Stimulated activated naive CD8-positive, alpha-beta T cell treated with anti-CD3 and anti-CD28 coated beads, Interleukin-15, amount 100 ng/mL, for 72 hours (primary cell): ENCODE measurements around the gene EPB41L2.
"Not testable (repeated sequence)": the region's sequence is repeated elsewhere in the genome, so short reads cannot be mapped to it uniquely, and the experiment has no call there.

Source experiments
- ATAC-seq: fragments of 150-1000 bp; cut with Tn5 transposase; 2 replicates; pipeline ENCODE4 v1.10.0; 2021; ENCODE audit warnings: mild to moderate bottlenecking, moderate library complexity
- DNase-seq, 2 donors: peaks; one replicate each; pipeline ENCODE4 v3.0.0; 2021 to 2022
- H3K27ac Mint-ChIP-seq, 2 donors: one replicate each; pipeline ENCODE4 v1.8.0; 2022; ENCODE audit warnings: mild to moderate bottlenecking in 2 of 2, mixed read lengths in 2 of 2, moderate library complexity in 2 of 2
- H3K27me3 Mint-ChIP-seq: one replicate; pipeline ENCODE4 v1.8.0; 2022; ENCODE audit warnings: mixed read lengths
- H3K4me1 Mint-ChIP-seq: one replicate; pipeline ENCODE4 v1.8.0; 2022; ENCODE audit warnings: mild to moderate bottlenecking, mixed read lengths
- H3K4me3 Mint-ChIP-seq, 2 donors: one replicate each; pipeline ENCODE4 v1.8.0; 2022; ENCODE audit warnings: mild to moderate bottlenecking in 2 of 2, mixed read lengths in 2 of 2, moderate library complexity in 1 of 2
- H3K9me3 Mint-ChIP-seq, 2 donors: one replicate each; pipeline ENCODE4 v1.8.0; 2022; ENCODE audit warnings: mixed read lengths in 2 of 2

EPB41L2 gene

DNA sequence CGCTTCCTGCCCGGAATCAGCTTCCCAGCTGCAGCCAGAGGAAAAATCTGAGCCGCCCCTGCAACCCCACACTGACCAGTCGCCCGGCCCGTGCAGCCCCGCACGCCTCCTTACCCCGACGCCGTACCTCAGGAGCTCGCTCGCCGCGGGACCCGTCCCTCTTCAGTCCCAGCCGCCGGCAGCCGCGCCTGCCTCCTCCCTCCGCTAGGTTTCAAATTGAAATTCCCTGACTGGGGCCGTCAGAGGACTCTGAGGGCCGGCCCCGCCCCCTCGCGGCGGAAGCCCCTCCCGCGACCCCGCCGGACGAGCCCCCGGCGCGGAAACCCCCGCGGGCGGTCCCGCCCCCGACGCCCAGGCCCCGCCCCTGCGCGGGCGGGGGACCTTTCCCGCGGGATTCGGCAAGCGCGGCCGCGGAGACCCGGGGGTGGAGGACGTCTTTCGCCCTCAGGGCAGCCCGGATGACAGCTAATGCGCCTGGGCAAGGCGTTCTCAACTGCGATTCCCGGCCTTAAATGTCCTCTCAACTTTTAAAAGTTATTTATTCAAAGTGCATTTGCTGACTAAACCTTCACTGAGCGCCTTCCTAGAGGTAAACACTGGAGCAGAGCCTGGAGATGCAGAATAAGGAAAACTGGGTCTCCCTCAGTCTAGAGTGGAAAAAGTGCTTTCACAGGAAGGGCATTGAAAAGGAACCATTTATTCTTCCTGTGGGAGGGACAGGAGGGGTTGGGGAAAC, at the start of gene EPB41L2:
EPB41L2 (minus strand) TSS at position 218 of the 736 bp plus-strand sequence. CDS start 106,760 bp downstream, outside the sequence.
- Mint-ChIP-seq H3K9me3 (peaks cover 0 to 9% of the 10 kb centered on the region in 2 donors), H3K27ac (peak within 1 kb of the TSS; percentile 86 to 93), H3K4me3 (peak within 1 kb of the TSS; percentile 91 to 92), H3K4me1 (peaks cover 27% of the 10 kb centered on the region), H3K27me3 (no peaks in the 10 kb centered on the region)
- ATAC-seq, result peak; percentile 86
- peak; percentile 74 to 81 for DNase-seq

- Mint-ChIP-seq H3K4me1 (no peaks in the 10 kb centered on the region), H3K27ac (no peak overlapping the region), H3K4me3 (no peak overlapping the region), H3K27me3 (no peaks in the 10 kb centered on the region), H3K9me3 (no peaks in the 10 kb centered on the region)
- ATAC-seq, result no peak
- no peak for DNase-seq
Observed at GRCh38 chr6:131112249-131112648, 49.2 kb upstream of the EPB41L2 start.

- ATAC-seq, result no peak
- Mint-ChIP-seq H3K9me3 (no peaks in the 10 kb centered on the region), H3K4me3 (no peak overlapping the region)
Observed at GRCh38 chr6:131107151-131107550, 44.1 kb upstream of the EPB41L2 start.

DNA sequence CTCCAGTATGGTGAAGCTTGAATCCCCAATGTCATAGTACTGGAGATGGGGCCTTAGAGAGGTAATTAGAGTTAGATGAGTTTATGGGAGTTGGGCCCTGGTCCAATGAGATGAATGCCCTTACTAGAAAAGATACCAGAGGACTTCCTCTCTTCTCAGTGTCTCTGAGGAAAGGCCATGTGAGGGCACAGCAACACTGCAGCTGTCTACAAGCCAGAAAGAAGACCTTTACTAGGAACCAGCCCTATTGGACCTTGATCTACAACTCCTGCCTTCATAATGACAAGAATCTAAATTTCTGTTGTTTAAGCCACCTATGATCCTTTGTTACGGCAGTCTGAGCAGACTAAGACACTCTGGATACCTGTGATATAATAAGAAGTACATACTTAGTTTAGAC, 40.9 kb upstream of the EPB41L2 start:
- Mint-ChIP-seq H3K4me3 (no peak overlapping the region), H3K4me1 (no peaks in the 10 kb centered on the region), H3K27me3 (no peaks in the 10 kb centered on the region), H3K9me3 (no peaks in the 10 kb centered on the region), H3K27ac (no peak overlapping the region)
- no peak for DNase-seq
- ATAC-seq, result no peak

More at GRCh38 chr6:131107151-131107550, 44.1 kb upstream of the EPB41L2 start:
- DNase-seq, result no peak
- Mint-ChIP-seq H3K27ac (no peak overlapping the region), H3K4me1 (no peaks in the 10 kb centered on the region), H3K27me3 (no peaks in the 10 kb centered on the region)

DNA sequence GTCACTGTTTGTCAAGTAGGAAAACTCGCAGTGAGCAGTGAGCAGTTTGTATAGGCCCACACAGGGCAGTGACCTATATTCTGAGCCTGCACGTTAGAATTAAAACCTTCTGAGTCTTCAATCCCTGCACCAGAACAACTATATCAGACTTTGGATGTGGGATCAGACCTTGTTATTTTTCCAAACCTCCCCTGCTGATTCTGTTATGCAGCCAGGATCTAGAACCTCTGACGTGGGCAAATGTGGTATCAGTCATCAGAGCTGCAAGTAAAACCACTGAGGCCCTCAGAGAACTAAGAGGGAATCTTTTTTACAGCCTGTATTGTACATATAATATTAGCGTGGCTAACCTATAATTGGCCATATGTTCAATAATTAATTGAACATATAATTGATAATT, 40.3 kb upstream of the EPB41L2 start:
- ATAC-seq (no peak), DNase-seq (no peak)
- Mint-ChIP-seq H3K9me3 (no peaks in the 10 kb centered on the region), H3K27ac (no peak overlapping the region), H3K27me3 (no peaks in the 10 kb centered on the region), H3K4me1 (no peaks in the 10 kb centered on the region), H3K4me3 (no peak overlapping the region)

- no peak for ATAC-seq
Observed at GRCh38 chr6:131101911-131102680, 39.1 kb upstream of the EPB41L2 start.

GRCh38 chr6:131096786-131097185, 33.7 kb upstream of the EPB41L2 start:
- peaks cover 3 to 12% of the 10 kb centered on the region in 2 donors for H3K9me3 Mint-ChIP-seq
- DNase-seq, result no peak
- H3K4me3 Mint-ChIP-seq, result no peak overlapping the region
- no peak for ATAC-seq
- no peaks in the 10 kb centered on the region for H3K4me1 Mint-ChIP-seq
- H3K27ac Mint-ChIP-seq, result no peak overlapping the region
- H3K27me3 Mint-ChIP-seq, result no peaks in the 10 kb centered on the region

More at GRCh38 chr6:131101911-131102680, 39.1 kb upstream of the EPB41L2 start:
- Mint-ChIP-seq H3K9me3 (no peaks in the 10 kb centered on the region), H3K4me3 (no peak overlapping the region), H3K27ac (no peak overlapping the region), H3K4me1 (no peaks in the 10 kb centered on the region), H3K27me3 (no peaks in the 10 kb centered on the region)
- DNase-seq, result no peak

DNA sequence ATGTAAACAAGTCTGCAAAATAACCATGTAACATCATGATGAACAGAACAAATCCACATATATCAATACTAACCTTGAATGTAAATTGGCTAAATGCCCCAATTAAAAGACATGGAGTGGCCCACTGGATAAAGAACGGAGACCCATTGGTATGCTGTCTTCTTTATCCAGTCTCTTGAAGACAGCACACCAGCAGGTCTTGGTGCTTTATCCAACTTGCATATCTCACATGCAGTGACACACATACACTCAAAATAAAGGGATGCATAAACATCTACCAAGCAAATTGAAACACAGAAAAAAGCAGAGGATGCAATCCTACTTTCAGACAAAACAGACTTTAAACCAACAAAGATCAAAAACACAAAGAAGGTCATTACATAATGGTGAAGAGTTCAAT, 30.3 kb upstream of the EPB41L2 start:
- H3K4me3 Mint-ChIP-seq, result no peak overlapping the region
- H3K27me3 Mint-ChIP-seq, result no peaks in the 10 kb centered on the region
- peaks cover 11 to 23% of the 10 kb centered on the region in 2 donors for H3K9me3 Mint-ChIP-seq
- DNase-seq (no peak), ATAC-seq (no peak)
- H3K4me1 Mint-ChIP-seq, result no peaks in the 10 kb centered on the region
- H3K27ac Mint-ChIP-seq, result no peak overlapping the region

- H3K4me3 Mint-ChIP-seq, H3K27ac Mint-ChIP-seq, H3K4me1 Mint-ChIP-seq, ATAC-seq, H3K27me3 Mint-ChIP-seq, DNase-seq: not testable (repeated sequence)
- H3K9me3 Mint-ChIP-seq, result peaks cover 11 to 23% of the 10 kb centered on the region in 2 donors
Observed at GRCh38 chr6:131091944-131092343, 28.9 kb upstream of the EPB41L2 start.

- H3K27ac Mint-ChIP-seq, DNase-seq, H3K4me1 Mint-ChIP-seq, H3K4me3 Mint-ChIP-seq, H3K27me3 Mint-ChIP-seq, ATAC-seq: not testable (repeated sequence)
- H3K9me3 Mint-ChIP-seq, result peaks cover 11 to 32% of the 10 kb centered on the region in 2 donors
Observed at GRCh38 chr6:131090339-131090738, 27.3 kb upstream of the EPB41L2 start.

- ATAC-seq (no peak), DNase-seq (no peak)
- Mint-ChIP-seq H3K27ac (no peak overlapping the region), H3K9me3 (peaks cover 8 to 11% of the 10 kb centered on the region in 2 donors), H3K4me3 (no peak overlapping the region), H3K4me1 (no peaks in the 10 kb centered on the region), H3K27me3 (no peaks in the 10 kb centered on the region)
Observed at GRCh38 chr6:131084982-131085381, 21.9 kb upstream of the EPB41L2 start.

DNA sequence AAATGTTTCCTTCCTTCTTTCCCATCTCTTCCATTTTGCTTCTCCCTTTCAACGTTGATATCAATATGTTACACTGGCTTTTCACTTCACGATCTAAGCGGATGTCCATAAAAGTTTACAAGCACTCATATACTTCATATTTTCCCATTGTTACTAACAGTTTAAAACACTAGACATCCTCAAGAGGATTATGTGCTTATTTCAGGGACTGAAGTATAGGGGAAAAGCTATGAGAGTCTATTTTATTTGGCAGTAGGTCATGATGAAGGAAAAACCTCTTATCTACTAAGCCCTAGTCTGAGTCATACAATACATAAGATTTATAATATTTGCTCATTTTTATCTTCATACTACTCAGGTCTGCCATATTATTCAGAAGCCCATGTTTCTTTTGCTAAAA, 20.6 kb upstream of the EPB41L2 start:
- H3K4me1 Mint-ChIP-seq, result no peaks in the 10 kb centered on the region
- ATAC-seq, result no peak
- no peak overlapping the region for H3K4me3 Mint-ChIP-seq

GRCh38 chr6:131082335-131082734, 19.3 kb upstream of the EPB41L2 start:
- Mint-ChIP-seq H3K4me3 (no peak overlapping the region), H3K27me3 (no peaks in the 10 kb centered on the region), H3K27ac (no peak overlapping the region), H3K9me3 (peaks cover 0 to 9% of the 10 kb centered on the region in 2 donors), H3K4me1 (no peaks in the 10 kb centered on the region)
- DNase-seq (no peak), ATAC-seq (no peak)

More for the DNA sequence above, 20.6 kb upstream of the EPB41L2 start:
- H3K27ac Mint-ChIP-seq, result no peak overlapping the region
- no peaks in the 10 kb centered on the region for H3K27me3 Mint-ChIP-seq
- H3K9me3 Mint-ChIP-seq, result peaks cover 0 to 9% of the 10 kb centered on the region in 2 donors
- DNase-seq, result no peak

GRCh38 chr6:131080084-131080483, 17.0 kb upstream of the EPB41L2 start:
- Mint-ChIP-seq H3K27me3 (no peaks in the 10 kb centered on the region), H3K4me1 (no peaks in the 10 kb centered on the region), H3K9me3 (no peaks in the 10 kb centered on the region), H3K27ac (no peak overlapping the region), H3K4me3 (no peak overlapping the region)
- ATAC-seq (no peak), DNase-seq (no peak)

- no peak for DNase-seq
Observed at GRCh38 chr6:131073577-131073976, 10.5 kb upstream of the EPB41L2 start.

GRCh38 chr6:131070061-131070460, 7.0 kb upstream of the EPB41L2 start:
- Mint-ChIP-seq H3K27ac (no peak overlapping the region), H3K9me3 (peaks cover 13 to 18% of the 10 kb centered on the region in 2 donors), H3K4me1 (peaks cover 6% of the 10 kb centered on the region), H3K27me3 (no peaks in the 10 kb centered on the region), H3K4me3 (no peak overlapping the region)
- DNase-seq (no peak), ATAC-seq (no peak)

More at GRCh38 chr6:131073577-131073976, 10.5 kb upstream of the EPB41L2 start:
- no peak overlapping the region for H3K4me3 Mint-ChIP-seq
- no peaks in the 10 kb centered on the region for H3K27me3 Mint-ChIP-seq
- H3K27ac Mint-ChIP-seq, result no peak overlapping the region
- no peak for ATAC-seq
- peaks cover 4 to 18% of the 10 kb centered on the region in 2 donors for H3K9me3 Mint-ChIP-seq
- H3K4me1 Mint-ChIP-seq, result peaks cover 6% of the 10 kb centered on the region
